Nephron (organoid): Measurements from ENCODE around the gene MBOAT2.

Source experiments
- H3K27ac Mint-ChIP-seq, 3 experiments: 2 replicates each; pipeline ENCODE4 v1.8.0; 2020; ENCODE audit warnings: mixed read lengths in 3 of 3, mild to moderate bottlenecking in 2 of 3, moderate library complexity in 1 of 3
- H3K27me3 Mint-ChIP-seq: 2 replicates; pipeline ENCODE4 v1.8.0; 2021; ENCODE audit warnings: low read depth, mild to moderate bottlenecking, moderate library complexity, mixed read lengths
- H3K36me3 Mint-ChIP-seq: 2 replicates; pipeline ENCODE4 v1.8.0; 2020; ENCODE audit warnings: low read depth, mixed read lengths
- H3K4me1 Mint-ChIP-seq: 2 replicates; pipeline ENCODE4 v1.8.0; 2020; ENCODE audit warnings: mixed read lengths
- H3K4me3 Mint-ChIP-seq, 3 experiments: 2 replicates each; pipeline ENCODE4 v1.8.0; 2020; ENCODE audit warnings: mild to moderate bottlenecking in 3 of 3, mixed read lengths in 3 of 3, moderate library complexity in 2 of 3
- H3K9me3 Mint-ChIP-seq: 2 replicates; pipeline ENCODE4 v1.8.0; 2020; ENCODE audit warnings: mixed read lengths
- CTCF ChIP-seq, 3 experiments: fragments of 200-600 bp; sonication (generic); IDR thresholded peaks; one replicate each; pipeline ENCODE4 v1.5.0; 2021; ENCODE audit warnings: antibody characterized with exemption in 3 of 3; ENCODE audit not compliant: unreplicated experiment in 3 of 3

The MBOAT2 gene

GRCh38 chr2:8884812-8885211 lies 118.7 kb downstream of the MBOAT2 start:
- no peak overlapping the region for H3K4me3 Mint-ChIP-seq
- no peaks in the 10 kb centered on the region for H3K27me3 Mint-ChIP-seq
- H3K27ac Mint-ChIP-seq: no peak overlapping the region
- peaks cover 5% of the 10 kb centered on the region for H3K4me1 Mint-ChIP-seq
- no peak for TF ChIP-seq CTCF (IDR thresholded peaks at IDR 0.05; ENCODE audit: unreplicated experiment in 3 of 3)
- H3K9me3 Mint-ChIP-seq: no peaks in the 10 kb centered on the region
- peaks cover 38% of the 10 kb centered on the region for H3K36me3 Mint-ChIP-seq

- H3K4me3 Mint-ChIP-seq: no peak overlapping the region
- TF ChIP-seq CTCF (IDR thresholded peaks at IDR 0.05; ENCODE audit: unreplicated experiment in 3 of 3): peak in 1 of 3 experiments; percentile 9
- H3K36me3 Mint-ChIP-seq: peaks cover 51% of the 10 kb centered on the region
- no peak overlapping the region for H3K27ac Mint-ChIP-seq
- peaks cover 5% of the 10 kb centered on the region for H3K4me1 Mint-ChIP-seq
- no peaks in the 10 kb centered on the region for H3K9me3 Mint-ChIP-seq
- no peaks in the 10 kb centered on the region for H3K27me3 Mint-ChIP-seq
Measured at GRCh38 chr2:8882094-8882493, 121.4 kb downstream of the MBOAT2 start.

- peak overlapping the region in 1 of 3 experiments; percentile 13 for H3K27ac Mint-ChIP-seq
- H3K36me3 Mint-ChIP-seq: peaks cover 55% of the 10 kb centered on the region
Measured at GRCh38 chr2:8877894-8878293, 125.6 kb downstream of the MBOAT2 start.

GRCh38 chr2:8877332-8877731 lies 126.2 kb downstream of the MBOAT2 start:
- Mint-ChIP-seq H3K9me3 (no peaks in the 10 kb centered on the region), H3K4me1 (no peaks in the 10 kb centered on the region), H3K4me3 (no peak overlapping the region), H3K27ac (peak overlapping the region in 1 of 3 experiments; percentile 13), H3K36me3 (peaks cover 51% of the 10 kb centered on the region), H3K27me3 (no peaks in the 10 kb centered on the region)
- no peak for TF ChIP-seq CTCF (IDR thresholded peaks at IDR 0.05; ENCODE audit: unreplicated experiment in 3 of 3)

More at GRCh38 chr2:8877894-8878293, 125.6 kb downstream of the MBOAT2 start:
- TF ChIP-seq CTCF (IDR thresholded peaks at IDR 0.05; ENCODE audit: unreplicated experiment in 3 of 3): no peak
- Mint-ChIP-seq H3K9me3 (no peaks in the 10 kb centered on the region), H3K27me3 (no peaks in the 10 kb centered on the region), H3K4me1 (no peaks in the 10 kb centered on the region), H3K4me3 (no peak overlapping the region)

GRCh38 chr2:8876628-8877027 lies 126.9 kb downstream of the MBOAT2 start:
- no peak for TF ChIP-seq CTCF (IDR thresholded peaks at IDR 0.05; ENCODE audit: unreplicated experiment in 3 of 3)
- H3K27ac Mint-ChIP-seq: no peak overlapping the region
- peaks cover 46% of the 10 kb centered on the region for H3K36me3 Mint-ChIP-seq
- H3K4me3 Mint-ChIP-seq: no peak overlapping the region
- no peaks in the 10 kb centered on the region for H3K9me3 Mint-ChIP-seq
- H3K4me1 Mint-ChIP-seq: no peaks in the 10 kb centered on the region
- H3K27me3 Mint-ChIP-seq: no peaks in the 10 kb centered on the region

- Mint-ChIP-seq H3K27ac (no peak overlapping the region), H3K4me1 (no peaks in the 10 kb centered on the region)
- TF ChIP-seq CTCF (IDR thresholded peaks at IDR 0.05; ENCODE audit: unreplicated experiment in 3 of 3): peak; percentile 54 to 72 (median 69)
Measured at GRCh38 chr2:8872821-8873432, 130.6 kb downstream of the MBOAT2 start.

More at GRCh38 chr2:8872821-8873432, 130.6 kb downstream of the MBOAT2 start:
- Mint-ChIP-seq H3K27me3 (peaks cover 3% of the 10 kb centered on the region), H3K36me3 (peaks cover 24% of the 10 kb centered on the region), H3K9me3 (no peaks in the 10 kb centered on the region), H3K4me3 (no peak overlapping the region)
